ENCODE measurements around the gene RERE. TPM values are rescaled to one million over a fixed set of nuclear protein-coding genes. Genes with fewer than 3 reads are reported as not detected.

Gene RERE
- total and polyA plus RNA-seq, 2 experiments from 2014 or later: 148 to 170 TPM

DNA sequence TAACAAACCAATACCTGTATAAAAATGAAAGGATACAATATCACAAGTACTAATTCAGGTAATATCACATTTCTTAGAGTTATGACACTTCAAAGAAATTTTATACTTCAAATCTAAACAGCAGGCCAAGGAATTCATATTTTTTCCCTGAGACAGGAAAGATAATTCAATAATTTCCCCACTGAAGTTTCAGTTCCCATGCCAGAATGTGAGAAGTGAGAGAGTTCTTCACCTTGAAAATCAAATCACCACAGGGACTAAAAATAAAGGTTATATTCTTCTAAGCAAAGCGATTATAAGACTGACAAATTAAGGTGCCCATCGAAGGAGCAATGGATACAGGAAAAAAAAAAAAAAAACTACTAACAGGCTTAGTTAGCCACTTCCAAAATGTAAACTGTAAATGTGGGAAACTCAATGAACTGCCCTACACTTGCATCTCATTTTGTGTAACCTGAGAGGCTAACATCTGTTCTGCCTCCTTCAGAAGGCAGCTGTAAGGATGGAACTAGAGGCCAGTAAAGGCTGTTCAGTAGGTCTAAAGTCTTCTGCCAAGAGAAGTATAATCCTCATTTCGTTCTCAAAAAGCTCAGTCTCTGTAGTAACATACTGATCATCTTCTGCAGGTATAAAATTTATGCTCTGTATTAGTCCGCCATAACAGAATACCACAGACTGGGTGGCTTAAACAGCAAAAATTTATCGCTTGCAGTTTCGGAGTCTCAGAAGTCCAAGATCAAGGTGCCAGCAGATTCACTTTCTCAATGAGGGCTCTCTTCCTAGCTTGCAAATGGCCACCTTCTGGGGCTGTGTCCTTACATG, 127.8 kb downstream of the RERE start:
- no peaks in the 10 kb centered on the region for H3K9me2 ChIP-seq (ENCODE audit: insufficient read depth)
- H3K4me1 Mint-ChIP-seq: peaks cover 70% of the 10 kb centered on the region
- no peaks in the 10 kb centered on the region for H3K36me3 ChIP-seq (ENCODE audit: insufficient read depth)
- peak overlapping the region; percentile 47 for H3K4me2 ChIP-seq
- peak overlapping the region; percentile 22 for H3K27ac Mint-ChIP-seq
- no peak overlapping the region for H3K4me3 Mint-ChIP-seq
- no peaks in the 10 kb centered on the region for H3K27me3 ChIP-seq (ENCODE audit: insufficient read depth)
- DNase-seq (ENCODE audit: low spot score): peak; percentile 60
- no peak overlapping the region for H3K4me3 ChIP-seq
- peaks cover 69% of the 10 kb centered on the region for H3K4me1 ChIP-seq (ENCODE audit: insufficient read depth)
- peaks cover 100% of the 10 kb centered on the region for H3K79me2 ChIP-seq (replicated peaks; ENCODE audit: insufficient read depth)
- no peaks in the 10 kb centered on the region; the same call in 2 of the 3 replicates for H3K36me3 Mint-ChIP-seq (ENCODE audit: low read depth)
- 0 out of 2 replicates have a peak overlapping the region, but pooled peaks have one; percentile 61 for H3K27ac ChIP-seq (ENCODE audit: low read depth)
- TF ChIP-seq CREB1 (CRISPR knock-in tag; IDR thresholded peaks at IDR 0.05; ENCODE audit: low read depth) (no peak), ZNF331 (CRISPR knock-in tag; IDR thresholded peaks at IDR 0.05; ENCODE audit: low read depth) (no peak), POLR2AphosphoS5 (IDR thresholded peaks at IDR 0.05; ENCODE audit: low read depth) (no peak), EZH2 (IDR thresholded peaks at IDR 0.05; ENCODE audit: low read depth, unreplicated experiment) (no peak), STAT1 (IDR thresholded peaks at IDR 0.05; ENCODE audit: unreplicated experiment) (no peak), NANOG (IDR thresholded peaks at IDR 0.05; ENCODE audit: borderline replicate concordance) (no peak), ZNF114 (CRISPR knock-in tag; IDR thresholded peaks at IDR 0.05) (no peak)
- TF ChIP-seq, protein P1, sequence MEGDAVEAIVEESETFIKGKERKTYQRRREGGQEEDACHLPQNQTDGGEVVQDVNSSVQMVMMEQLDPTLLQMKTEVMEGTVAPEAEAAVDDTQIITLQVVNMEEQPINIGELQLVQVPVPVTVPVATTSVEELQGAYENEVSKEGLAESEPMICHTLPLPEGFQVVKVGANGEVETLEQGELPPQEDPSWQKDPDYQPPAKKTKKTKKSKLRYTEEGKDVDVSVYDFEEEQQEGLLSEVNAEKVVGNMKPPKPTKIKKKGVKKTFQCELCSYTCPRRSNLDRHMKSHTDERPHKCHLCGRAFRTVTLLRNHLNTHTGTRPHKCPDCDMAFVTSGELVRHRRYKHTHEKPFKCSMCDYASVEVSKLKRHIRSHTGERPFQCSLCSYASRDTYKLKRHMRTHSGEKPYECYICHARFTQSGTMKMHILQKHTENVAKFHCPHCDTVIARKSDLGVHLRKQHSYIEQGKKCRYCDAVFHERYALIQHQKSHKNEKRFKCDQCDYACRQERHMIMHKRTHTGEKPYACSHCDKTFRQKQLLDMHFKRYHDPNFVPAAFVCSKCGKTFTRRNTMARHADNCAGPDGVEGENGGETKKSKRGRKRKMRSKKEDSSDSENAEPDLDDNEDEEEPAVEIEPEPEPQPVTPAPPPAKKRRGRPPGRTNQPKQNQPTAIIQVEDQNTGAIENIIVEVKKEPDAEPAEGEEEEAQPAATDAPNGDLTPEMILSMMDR (conservative IDR thresholded peaks at IDR 0.05; ENCODE audit: low read depth in 2 of 2): no peak
- TF ChIP-seq, protein P2, sequence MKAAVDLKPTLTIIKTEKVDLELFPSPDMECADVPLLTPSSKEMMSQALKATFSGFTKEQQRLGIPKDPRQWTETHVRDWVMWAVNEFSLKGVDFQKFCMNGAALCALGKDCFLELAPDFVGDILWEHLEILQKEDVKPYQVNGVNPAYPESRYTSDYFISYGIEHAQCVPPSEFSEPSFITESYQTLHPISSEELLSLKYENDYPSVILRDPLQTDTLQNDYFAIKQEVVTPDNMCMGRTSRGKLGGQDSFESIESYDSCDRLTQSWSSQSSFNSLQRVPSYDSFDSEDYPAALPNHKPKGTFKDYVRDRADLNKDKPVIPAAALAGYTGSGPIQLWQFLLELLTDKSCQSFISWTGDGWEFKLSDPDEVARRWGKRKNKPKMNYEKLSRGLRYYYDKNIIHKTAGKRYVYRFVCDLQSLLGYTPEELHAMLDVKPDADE (IDR thresholded peaks at IDR 0.05): no peak
- TF ChIP-seq, protein P3, sequence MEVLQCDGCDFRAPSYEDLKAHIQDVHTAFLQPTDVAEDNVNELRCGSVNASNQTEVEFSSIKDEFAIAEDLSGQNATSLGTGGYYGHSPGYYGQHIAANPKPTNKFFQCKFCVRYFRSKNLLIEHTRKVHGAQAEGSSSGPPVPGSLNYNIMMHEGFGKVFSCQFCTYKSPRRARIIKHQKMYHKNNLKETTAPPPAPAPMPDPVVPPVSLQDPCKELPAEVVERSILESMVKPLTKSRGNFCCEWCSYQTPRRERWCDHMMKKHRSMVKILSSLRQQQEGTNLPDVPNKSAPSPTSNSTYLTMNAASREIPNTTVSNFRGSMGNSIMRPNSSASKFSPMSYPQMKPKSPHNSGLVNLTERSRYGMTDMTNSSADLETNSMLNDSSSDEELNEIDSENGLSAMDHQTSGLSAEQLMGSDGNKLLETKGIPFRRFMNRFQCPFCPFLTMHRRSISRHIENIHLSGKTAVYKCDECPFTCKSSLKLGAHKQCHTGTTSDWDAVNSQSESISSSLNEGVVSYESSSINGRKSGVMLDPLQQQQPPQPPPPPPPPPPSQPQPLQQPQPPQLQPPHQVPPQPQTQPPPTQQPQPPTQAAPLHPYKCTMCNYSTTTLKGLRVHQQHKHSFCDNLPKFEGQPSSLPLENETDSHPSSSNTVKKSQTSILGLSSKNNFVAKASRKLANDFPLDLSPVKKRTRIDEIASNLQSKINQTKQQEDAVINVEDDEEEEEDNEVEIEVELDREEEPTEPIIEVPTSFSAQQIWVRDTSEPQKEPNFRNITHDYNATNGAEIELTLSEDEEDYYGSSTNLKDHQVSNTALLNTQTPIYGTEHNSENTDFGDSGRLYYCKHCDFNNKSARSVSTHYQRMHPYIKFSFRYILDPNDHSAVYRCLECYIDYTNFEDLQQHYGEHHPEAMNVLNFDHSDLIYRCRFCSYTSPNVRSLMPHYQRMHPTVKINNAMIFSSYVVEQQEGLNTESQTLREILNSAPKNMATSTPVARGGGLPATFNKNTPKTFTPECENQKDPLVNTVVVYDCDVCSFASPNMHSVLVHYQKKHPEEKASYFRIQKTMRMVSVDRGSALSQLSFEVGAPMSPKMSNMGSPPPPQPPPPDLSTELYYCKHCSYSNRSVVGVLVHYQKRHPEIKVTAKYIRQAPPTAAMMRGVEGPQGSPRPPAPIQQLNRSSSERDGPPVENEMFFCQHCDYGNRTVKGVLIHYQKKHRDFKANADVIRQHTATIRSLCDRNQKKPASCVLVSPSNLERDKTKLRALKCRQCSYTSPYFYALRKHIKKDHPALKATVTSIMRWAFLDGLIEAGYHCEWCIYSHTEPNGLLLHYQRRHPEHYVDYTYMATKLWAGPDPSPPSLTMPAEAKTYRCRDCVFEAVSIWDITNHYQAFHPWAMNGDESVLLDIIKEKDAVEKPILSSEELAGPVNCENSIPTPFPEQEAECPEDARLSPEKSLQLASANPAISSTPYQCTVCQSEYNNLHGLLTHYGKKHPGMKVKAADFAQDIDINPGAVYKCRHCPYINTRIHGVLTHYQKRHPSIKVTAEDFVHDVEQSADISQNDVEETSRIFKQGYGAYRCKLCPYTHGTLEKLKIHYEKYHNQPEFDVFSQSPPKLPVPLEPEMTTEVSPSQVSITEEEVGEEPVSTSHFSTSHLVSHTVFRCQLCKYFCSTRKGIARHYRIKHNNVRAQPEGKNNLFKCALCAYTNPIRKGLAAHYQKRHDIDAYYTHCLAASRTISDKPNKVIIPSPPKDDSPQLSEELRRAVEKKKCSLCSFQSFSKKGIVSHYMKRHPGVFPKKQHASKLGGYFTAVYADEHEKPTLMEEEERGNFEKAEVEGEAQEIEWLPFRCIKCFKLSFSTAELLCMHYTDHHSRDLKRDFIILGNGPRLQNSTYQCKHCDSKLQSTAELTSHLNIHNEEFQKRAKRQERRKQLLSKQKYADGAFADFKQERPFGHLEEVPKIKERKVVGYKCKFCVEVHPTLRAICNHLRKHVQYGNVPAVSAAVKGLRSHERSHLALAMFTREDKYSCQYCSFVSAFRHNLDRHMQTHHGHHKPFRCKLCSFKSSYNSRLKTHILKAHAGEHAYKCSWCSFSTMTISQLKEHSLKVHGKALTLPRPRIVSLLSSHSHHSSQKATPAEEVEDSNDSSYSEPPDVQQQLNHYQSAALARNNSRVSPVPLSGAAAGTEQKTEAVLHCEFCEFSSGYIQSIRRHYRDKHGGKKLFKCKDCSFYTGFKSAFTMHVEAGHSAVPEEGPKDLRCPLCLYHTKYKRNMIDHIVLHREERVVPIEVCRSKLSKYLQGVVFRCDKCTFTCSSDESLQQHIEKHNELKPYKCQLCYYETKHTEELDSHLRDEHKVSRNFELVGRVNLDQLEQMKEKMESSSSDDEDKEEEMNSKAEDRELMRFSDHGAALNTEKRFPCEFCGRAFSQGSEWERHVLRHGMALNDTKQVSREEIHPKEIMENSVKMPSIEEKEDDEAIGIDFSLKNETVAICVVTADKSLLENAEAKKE (CRISPR knock-in tag; IDR thresholded peaks at IDR 0.05): no peak
- H3F3A ChIP-seq (replicated peaks; ENCODE audit: low read depth): no peaks in the 10 kb centered on the region
- ATAC-seq: peak; percentile 64
- no peaks in the 10 kb centered on the region for H3K9me3 Mint-ChIP-seq
- H4K20me1 ChIP-seq (replicated peaks; ENCODE audit: insufficient read depth): peaks cover 80% of the 10 kb centered on the region
- H3K27me3 Mint-ChIP-seq (ENCODE audit: insufficient read depth, low read depth, poor library complexity): peaks cover 12% of the 10 kb centered on the region
- H2AFZ ChIP-seq: no peak overlapping the region
